ENCODE measurements around the gene ACOT2.

ACOT2 gene

GRCh38 chr14:73613419-73613963 lies 44.5 kb downstream of the ACOT2 start:
- H3K4me1 Mint-ChIP-seq (ENCODE audit: low read depth) = peaks cover 10% of the 10 kb centered on the region
- H3K9me3 Mint-ChIP-seq = peaks cover 4% of the 10 kb centered on the region
- H3K27me3 Mint-ChIP-seq (ENCODE audit: low read depth) = peaks cover 35% of the 10 kb centered on the region
- H3K36me3 Mint-ChIP-seq (ENCODE audit: low read depth) = no peaks in the 10 kb centered on the region
- no peak for DNase-seq (ENCODE audit: low spot score)
- H3K4me3 Mint-ChIP-seq = peak overlapping the region; percentile 81
- H3K27ac Mint-ChIP-seq = no peak overlapping the region

- H3K4me3 Mint-ChIP-seq = no peak overlapping the region
- peaks cover 26% of the 10 kb centered on the region for H3K27me3 Mint-ChIP-seq (ENCODE audit: low read depth)
- H3K36me3 Mint-ChIP-seq (ENCODE audit: low read depth) = no peaks in the 10 kb centered on the region
- no peak for DNase-seq (ENCODE audit: low spot score)
- H3K27ac Mint-ChIP-seq = no peak overlapping the region
- no peaks in the 10 kb centered on the region for H3K9me3 Mint-ChIP-seq
- peaks cover 6% of the 10 kb centered on the region for H3K4me1 Mint-ChIP-seq (ENCODE audit: low read depth)
These were observed 47.8 kb downstream of the ACOT2 start for GRCh38 chr14:73616831-73617230.

- Mint-ChIP-seq H3K9me3 (no peaks in the 10 kb centered on the region), H3K27me3 (ENCODE audit: low read depth) (peaks cover 12% of the 10 kb centered on the region), H3K27ac (no peak overlapping the region), H3K36me3 (ENCODE audit: low read depth) (no peaks in the 10 kb centered on the region), H3K4me3 (no peak overlapping the region), H3K4me1 (ENCODE audit: low read depth) (no peaks in the 10 kb centered on the region)
- no peak for DNase-seq (ENCODE audit: low spot score)
These were observed 50.5 kb downstream of the ACOT2 start for GRCh38 chr14:73619524-73619923.

- no peak overlapping the region for H3K27ac Mint-ChIP-seq
- peaks cover 12% of the 10 kb centered on the region for H3K27me3 Mint-ChIP-seq (ENCODE audit: low read depth)
- H3K4me3 Mint-ChIP-seq = no peak overlapping the region
- H3K9me3 Mint-ChIP-seq = no peaks in the 10 kb centered on the region
- no peaks in the 10 kb centered on the region for H3K4me1 Mint-ChIP-seq (ENCODE audit: low read depth)
- no peak for DNase-seq (ENCODE audit: low spot score)
- H3K36me3 Mint-ChIP-seq (ENCODE audit: low read depth) = no peaks in the 10 kb centered on the region
These were observed 51.3 kb downstream of the ACOT2 start for GRCh38 chr14:73620268-73620667.

- no peaks in the 10 kb centered on the region for H3K36me3 Mint-ChIP-seq (ENCODE audit: low read depth)
- DNase-seq (ENCODE audit: low spot score) = no peak
- no peak overlapping the region for H3K27ac Mint-ChIP-seq
- no peaks in the 10 kb centered on the region for H3K9me3 Mint-ChIP-seq
- H3K4me3 Mint-ChIP-seq = no peak overlapping the region
- H3K27me3 Mint-ChIP-seq (ENCODE audit: low read depth) = peaks cover 7% of the 10 kb centered on the region
- no peaks in the 10 kb centered on the region for H3K4me1 Mint-ChIP-seq (ENCODE audit: low read depth)
These were observed 54.6 kb downstream of the ACOT2 start for GRCh38 chr14:73623504-73624054.
